ENCODE measurements around the gene KRTAP10-4. TPM values are rescaled to one million over a fixed set of nuclear protein-coding genes. Genes with fewer than 3 reads are reported as not detected.
"Not testable (repeated sequence)": the region's sequence is repeated elsewhere in the genome, so short reads cannot be mapped to it uniquely, and the experiment has no call there.

The KRTAP10-4 gene
- polyA plus RNA-seq, 5 donors: not detected

DNA sequence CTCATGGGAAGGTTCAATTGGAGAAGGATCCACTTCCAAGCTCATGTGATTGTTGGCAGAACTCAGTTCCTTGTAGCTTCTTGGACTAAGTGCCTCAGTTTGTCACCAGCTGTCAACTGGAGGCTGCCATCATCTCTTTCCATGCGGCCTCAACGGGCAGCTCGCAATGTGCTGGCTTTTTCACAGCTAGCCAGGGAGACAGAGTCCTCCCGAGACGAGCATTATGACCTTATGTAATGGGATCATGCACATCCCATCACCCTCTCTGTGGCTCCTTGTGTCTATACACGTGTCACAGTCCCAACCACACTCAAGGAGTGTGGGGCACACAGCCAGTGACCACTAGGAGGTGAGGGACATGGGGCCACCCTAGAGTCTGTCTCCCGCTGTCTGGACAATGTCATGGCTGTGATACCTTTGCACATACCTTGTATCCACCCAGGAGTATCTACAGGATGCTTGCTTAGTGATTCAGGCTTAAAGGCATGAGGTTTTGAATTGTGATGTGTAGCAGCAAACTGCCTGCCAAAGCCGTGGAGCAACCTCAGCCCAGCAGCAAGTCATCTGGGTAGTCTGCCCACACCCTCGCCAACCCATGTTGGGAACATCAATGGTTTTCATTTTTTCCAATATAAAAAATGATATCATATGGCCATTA is 22.7 kb downstream of the KRTAP10-4 start:
- DNase-seq: no peak

DNA sequence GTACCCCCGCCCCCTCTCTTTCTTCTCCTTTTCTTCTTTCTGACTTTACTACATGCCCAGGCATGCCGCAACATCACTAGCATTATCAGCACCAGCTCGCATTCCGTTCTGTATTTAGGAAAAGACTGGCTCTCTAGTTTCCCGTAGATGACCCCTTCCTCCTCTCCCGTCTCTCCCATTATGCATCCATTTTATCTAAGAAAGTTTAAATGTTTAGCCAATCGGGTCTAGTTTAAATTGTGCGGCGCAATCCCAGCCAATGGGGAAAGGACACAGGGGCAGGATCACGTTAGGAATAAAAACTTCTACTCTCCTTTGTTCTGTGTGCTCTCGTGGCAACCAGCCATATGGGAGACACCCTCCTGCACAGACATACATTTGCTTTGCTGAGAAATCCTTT is 24.5 kb downstream of the KRTAP10-4 start:
- no peak for DNase-seq

- no peak for DNase-seq
Measured at GRCh38 chr21:44599264-44600029, 25.9 kb downstream of the KRTAP10-4 start.

- DNase-seq: not testable (repeated sequence)
Measured at GRCh38 chr21:44600118-44600978, 26.8 kb downstream of the KRTAP10-4 start, which contains the start of gene KRTAP10-7. Gene KRTAP10-7, plus strand, starts transcription at chr21:44600597. Its CDS starts 25 bp downstream, at chr21:44600622.

DNA sequence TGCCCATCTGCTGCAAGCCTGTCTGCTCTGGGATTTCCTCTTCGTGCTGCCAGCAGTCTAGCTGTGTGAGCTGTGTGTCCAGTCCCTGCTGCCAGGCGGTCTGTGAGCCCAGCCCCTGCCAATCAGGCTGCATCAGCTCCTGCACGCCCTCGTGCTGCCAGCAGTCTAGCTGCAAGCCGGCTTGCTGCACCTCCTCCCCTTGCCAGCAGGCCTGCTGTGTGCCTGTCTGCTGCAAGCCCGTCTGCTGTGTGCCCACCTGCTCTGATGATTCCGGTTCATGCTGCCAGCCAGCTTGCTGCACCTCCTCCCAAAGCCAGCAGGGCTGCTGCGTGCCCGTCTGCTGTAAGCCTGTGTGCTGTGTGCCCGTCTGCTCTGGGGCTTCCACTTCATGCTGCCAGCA is 27.6 kb downstream of the KRTAP10-4 start:
- DNase-seq: not testable (repeated sequence)

DNA sequence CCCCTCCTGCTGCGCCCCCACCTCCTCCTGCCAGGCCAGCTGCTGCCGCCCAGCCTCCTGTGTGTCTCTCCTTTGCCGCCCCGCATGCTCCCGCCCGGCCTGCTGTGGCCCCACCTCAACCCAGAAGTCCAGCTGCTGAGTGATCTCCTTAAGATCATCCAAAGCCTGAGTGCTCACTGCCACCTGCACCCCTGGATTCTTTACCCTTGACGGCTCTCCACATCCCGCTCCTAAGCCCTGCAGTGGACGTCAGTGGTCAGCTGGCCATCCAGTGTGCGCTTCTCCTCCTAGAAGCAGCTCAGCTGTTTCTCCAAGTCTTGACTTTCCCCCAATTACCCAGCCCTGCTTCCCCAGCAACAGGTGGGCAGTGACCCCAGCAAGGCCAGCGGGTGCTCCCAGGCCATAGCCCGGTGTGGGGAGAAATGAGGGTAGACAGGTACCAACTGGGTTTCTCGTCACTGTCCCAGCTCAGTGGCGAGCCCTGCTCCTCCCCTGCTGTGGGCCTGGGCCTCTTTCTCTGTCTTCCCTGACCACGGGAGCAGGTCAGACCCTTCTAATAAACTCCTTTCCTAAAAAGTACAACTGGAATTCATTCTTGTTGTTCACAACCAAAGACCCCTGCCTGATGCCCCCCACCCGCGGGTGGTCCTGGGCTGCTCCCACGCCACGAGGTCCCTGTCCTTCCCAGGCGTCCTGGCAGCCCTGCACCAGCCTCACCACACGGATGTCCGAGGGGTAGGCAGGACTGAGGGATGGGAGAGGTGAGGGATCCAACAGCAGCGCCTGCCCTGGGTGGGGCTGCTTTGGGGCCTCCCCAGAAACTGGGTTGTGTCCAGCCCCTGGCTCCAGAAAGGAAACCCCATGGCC is 28.3 kb downstream of the KRTAP10-4 start:
- DNase-seq: no peak

- no peak for DNase-seq
Measured at GRCh38 chr21:44602463-44602850, 28.9 kb downstream of the KRTAP10-4 start.

- no peak for DNase-seq
Measured at GRCh38 chr21:44603109-44603875, 29.8 kb downstream of the KRTAP10-4 start.

DNA sequence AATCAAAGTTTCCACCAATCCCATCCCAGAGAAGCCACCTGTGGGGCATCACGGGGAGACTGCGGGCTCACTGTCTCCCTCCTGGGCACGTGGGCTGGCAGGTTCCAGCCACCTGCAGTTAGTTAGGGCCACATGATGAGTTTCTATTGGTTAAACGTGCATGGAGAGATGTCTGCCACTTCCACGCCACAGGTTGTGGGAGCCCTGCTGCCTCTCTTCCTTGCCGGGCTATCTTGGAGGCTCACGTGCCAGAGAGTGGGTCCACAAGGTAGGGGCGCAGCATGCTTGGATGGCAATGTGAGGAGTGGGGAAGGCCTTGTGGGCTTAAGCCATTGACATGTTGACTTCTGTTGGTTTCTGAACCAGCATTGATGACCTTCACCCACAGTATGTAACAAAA is 30.4 kb downstream of the KRTAP10-4 start:
- no peak for DNase-seq

GRCh38 chr21:44606495-44606894 is 33.0 kb downstream of the KRTAP10-4 start:
- DNase-seq: no peak

DNA sequence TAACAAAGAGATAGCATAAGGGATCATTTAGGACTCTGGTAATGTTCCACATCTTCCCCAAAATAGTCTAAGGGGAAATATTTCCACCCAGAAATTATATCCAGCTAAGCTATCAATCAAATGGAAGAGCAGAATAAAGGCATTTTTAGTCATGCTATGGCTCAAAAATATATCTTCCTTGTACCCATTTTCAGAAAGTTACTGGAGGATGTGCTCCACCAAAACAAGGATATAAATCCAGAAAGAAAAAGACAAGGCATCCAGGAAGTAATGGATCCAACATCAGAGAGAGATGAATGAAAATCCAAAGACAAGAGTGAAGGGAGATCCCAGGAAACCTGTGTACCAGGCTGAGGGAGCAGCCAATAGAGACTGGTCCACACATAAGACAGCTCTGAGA is 35.7 kb downstream of the KRTAP10-4 start:
- DNase-seq: no peak

DNA sequence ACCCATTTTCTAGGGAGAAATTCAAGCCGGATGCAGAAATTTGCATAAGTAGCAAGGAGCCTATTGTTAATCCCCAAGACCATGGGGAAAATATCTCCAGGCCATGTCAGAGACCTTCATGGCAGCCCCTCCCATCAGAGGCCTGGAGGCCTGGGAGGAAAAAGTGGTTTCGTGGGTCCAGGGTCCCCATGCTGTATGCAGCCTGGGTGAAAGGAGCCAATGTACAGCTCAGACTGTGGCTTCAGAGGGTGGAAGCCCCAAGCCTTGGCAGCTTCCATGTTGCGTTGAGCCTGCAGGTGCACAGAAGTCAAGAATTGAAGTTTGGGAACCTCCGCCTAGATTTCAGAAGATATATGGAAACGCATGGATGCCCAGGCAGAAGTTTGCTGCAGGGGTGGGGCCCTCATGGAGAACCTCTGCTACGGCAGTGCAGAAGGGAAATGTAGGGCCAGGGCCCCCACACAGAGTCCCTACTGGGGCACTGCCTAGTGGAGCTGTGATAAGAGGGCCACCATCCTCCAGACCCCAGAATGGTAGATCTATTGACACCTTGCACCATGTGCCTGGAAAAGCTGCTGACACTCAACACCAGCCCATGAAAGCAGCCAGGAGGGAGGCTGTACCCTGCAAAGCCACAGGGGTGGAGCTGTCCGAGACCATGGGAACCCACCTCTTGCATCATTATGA is 36.8 kb downstream of the KRTAP10-4 start:
- DNase-seq: not testable (repeated sequence)

DNA sequence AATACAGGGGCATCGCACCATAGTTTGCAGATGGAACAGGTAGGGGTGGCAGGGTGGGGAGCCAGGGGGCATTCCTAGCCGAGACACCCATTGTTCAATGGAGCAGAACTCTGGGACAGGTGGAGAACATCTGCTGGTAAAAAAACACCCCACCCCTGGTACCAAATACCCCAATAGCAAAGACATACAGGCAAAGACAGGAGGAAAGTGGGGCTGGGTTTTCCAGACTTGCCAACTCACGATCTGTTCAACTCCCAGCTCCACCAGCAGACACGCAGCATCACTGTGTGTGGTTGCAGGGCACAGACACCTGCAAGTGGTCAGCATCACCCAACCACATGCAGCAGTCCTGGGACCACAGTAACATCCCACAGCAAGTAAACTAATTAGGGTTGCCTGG is 38.0 kb downstream of the KRTAP10-4 start:
- DNase-seq: no peak

DNA sequence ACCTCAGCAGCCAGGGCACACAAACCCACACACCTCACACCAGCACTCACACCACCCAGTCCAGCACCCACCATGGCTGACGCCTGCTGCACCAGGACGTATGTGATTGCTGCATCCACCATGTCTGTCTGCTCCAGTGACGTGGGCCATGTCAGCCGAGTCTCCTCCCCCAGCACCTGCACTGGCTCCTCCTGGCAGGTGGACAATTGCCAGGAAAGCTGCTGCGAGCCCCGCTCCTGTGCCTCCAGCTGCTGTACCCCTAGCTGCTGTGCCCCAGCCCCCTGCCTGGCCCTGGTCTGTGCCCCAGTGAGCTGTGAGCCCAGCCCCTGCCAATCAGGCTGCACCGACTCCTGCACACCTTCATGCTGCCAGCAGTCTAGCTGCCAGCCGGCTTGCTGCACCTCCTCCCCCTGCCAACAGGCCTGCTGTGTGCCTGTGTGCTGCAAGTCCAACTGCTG is 38.5 kb downstream of the KRTAP10-4 start, which contains the start of gene KRTAP10-8:
TSS of gene KRTAP10-8 (plus strand) at position 51 of the 458 bp plus-strand sequence. CDS start at position 73, 22 bp downstream.
- DNase-seq: no peak

- no peak for DNase-seq
Measured at GRCh38 chr21:44612669-44613229, 39.2 kb downstream of the KRTAP10-4 start.

GRCh38 chr21:44613386-44614155 is 40.0 kb downstream of the KRTAP10-4 start:
- DNase-seq: no peak

GRCh38 chr21:44614161-44614631 is 40.7 kb downstream of the KRTAP10-4 start:
- no peak for DNase-seq

GRCh38 chr21:44614961-44615391 is 41.4 kb downstream of the KRTAP10-4 start:
- no peak for DNase-seq

All from right lung (tissue), 5 donors.